DND-41 (cell line): ENCODE data around the gene ACSL3.

Experiments used
- CTCF ChIP-seq: IDR thresholded peaks from 2 replicates; pipeline ENCODE4 v1.5.1; 2012; ENCODE audit warnings: borderline replicate concordance, low read length, moderate library complexity, mild to moderate bottlenecking; ENCODE audit not compliant: poor library complexity, severe bottlenecking; ENCODE audit errors: extremely low read depth
- EZH2 ChIP-seq: IDR thresholded peaks from 3 replicates; pipeline ENCODE4 v1.6.1; 2012; ENCODE audit warnings: borderline replicate concordance, low read depth, mild to moderate bottlenecking, moderate library complexity, low read length, inconsistent platforms; ENCODE audit not compliant: severe bottlenecking

DNA sequence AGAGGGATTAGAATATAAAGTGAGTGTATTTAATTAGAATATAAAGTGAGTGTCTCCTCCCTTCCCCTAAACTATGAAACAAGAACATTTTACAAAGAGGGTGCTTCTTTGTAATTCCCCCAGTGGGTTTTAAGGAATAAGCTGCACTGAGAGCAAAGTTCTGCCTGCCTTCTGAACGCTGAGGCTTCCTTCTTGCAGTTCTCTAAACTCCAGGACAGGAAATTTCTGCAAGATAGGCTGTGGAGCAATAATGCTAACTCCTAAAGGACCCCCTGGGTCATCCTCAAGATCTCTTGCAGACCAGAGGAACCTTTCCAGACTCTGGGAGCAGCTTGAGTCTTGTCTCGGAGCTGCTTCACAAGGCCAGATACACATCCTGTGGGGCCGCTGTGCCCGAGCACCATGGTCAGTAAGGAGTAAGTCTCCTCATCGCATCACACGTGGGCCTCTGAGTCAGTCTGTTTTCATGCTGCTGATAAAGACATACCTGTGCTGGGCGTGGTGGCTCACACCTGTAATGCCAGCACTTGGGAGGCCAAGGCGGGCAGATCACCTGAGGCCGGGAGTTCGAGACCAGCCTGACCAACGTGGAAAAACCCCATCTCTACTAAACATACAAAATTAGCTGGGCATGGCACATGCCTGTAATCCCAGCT, 103.7 kb downstream of the ACSL3 start:
- TF ChIP-seq EZH2 (no peak), CTCF (no peak)
